Left ventricle myocardium superior (tissue), 1 donor: ENCODE data around the gene CPA2. TPM values are rescaled to one million over a fixed set of nuclear protein-coding genes. Genes with fewer than 3 reads are reported as not detected.
A peak's percentile ranks its signal among the peaks of the same experiment; 100 is the strongest.
"Not testable (repeated sequence)": the region's sequence is repeated elsewhere in the genome, so short reads cannot be mapped to it uniquely, and the experiment has no call there.

Experiments used
- ATAC-seq: fragments of 200-7000 bp; cut with Tn5 transposase; one replicate; pipeline ENCODE4 v1.9.1; 2020; ENCODE audit warnings: mild to moderate bottlenecking, moderate library complexity
- DNase-seq: peaks from one replicate; pipeline ENCODE4 v3.0.0-alpha.2; 2020
- intact Hi-C: fragments of 100-400 bp; cut with micrococcal nuclease; formaldehyde crosslinking; loops from one replicate; pipeline ENCODE4 v1.11.0; 2022
- long read RNA-seq: library from polyadenylated mRNA; unstranded; transcript quantifications from one replicate; pipeline ENCODE4 v2.0.0, GENCODE V29; 2021
- total RNA-seq: library from RNA; stranded (reverse); fragmentation: NEBNext Ultra II Directional; extraction: Animal tissue kit (Norgen Biotek cat#: 25700); gene quantifications from one replicate; pipeline ENCODE4 v1.2.1, GENCODE V29; 2021
- donor health status: DM: no; HTN: yes; CAD: no; lungs with severe emphysema.

Gene CPA2
- not detected for total RNA-seq
- long read RNA-seq, result 0 reads

GRCh38 chr7:130266258-130266960, at the start of gene CPA2:
CPA2 (plus strand) TSS chr7:130266863; CDS start chr7:130266882, 19 bp downstream.
- no peak for DNase-seq
- ATAC-seq, result no peak
- intact Hi-C loops, result no loop called here

GRCh38 chr7:130218806-130219620, 47.6 kb upstream of the CPA2 start:
- intact Hi-C loops, result no loop called here
- DNase-seq (no peak), ATAC-seq (no peak)

GRCh38 chr7:130219871-130220270, 46.8 kb upstream of the CPA2 start:
- intact Hi-C loops, result no loop called here
- ATAC-seq, result no peak

GRCh38 chr7:130221746-130222145, 44.9 kb upstream of the CPA2 start:
- intact Hi-C loops, result no loop called here
- ATAC-seq (no peak), DNase-seq (no peak)

More at GRCh38 chr7:130219871-130220270, 46.8 kb upstream of the CPA2 start:
- DNase-seq, result no peak

- intact Hi-C loops, result no loop called here
- ATAC-seq (no peak), DNase-seq (no peak)
These were observed 43.0 kb upstream of the CPA2 start for GRCh38 chr7:130223646-130224045.

GRCh38 chr7:130224210-130224609, 42.5 kb upstream of the CPA2 start:
- intact Hi-C loops, result no loop called here
- no peak for ATAC-seq
- DNase-seq, result no peak

GRCh38 chr7:130224923-130225322, 41.7 kb upstream of the CPA2 start:
- ATAC-seq, intact Hi-C loops: not testable (repeated sequence)

GRCh38 chr7:130226333-130226732, 40.3 kb upstream of the CPA2 start:
- ATAC-seq (no peak), DNase-seq (no peak)
- intact Hi-C loops, result no loop called here

More at GRCh38 chr7:130224923-130225322, 41.7 kb upstream of the CPA2 start:
- not testable (repeated sequence) for DNase-seq

- intact Hi-C loops, result no loop called here
- ATAC-seq (peak; percentile 26), DNase-seq (no peak)
These were observed 38.6 kb upstream of the CPA2 start for GRCh38 chr7:130227883-130228575.

- DNase-seq (no peak), ATAC-seq (no peak)
- intact Hi-C loops, result no loop called here
These were observed 37.7 kb upstream of the CPA2 start for GRCh38 chr7:130228840-130229502.

GRCh38 chr7:130229981-130230380, 36.7 kb upstream of the CPA2 start:
- intact Hi-C loops, ATAC-seq, DNase-seq: not testable (repeated sequence)

GRCh38 chr7:130231792-130232191, 34.9 kb upstream of the CPA2 start:
- intact Hi-C loops, result no loop called here
- DNase-seq, result no peak
- no peak for ATAC-seq

GRCh38 chr7:130232209-130232608, 34.5 kb upstream of the CPA2 start:
- intact Hi-C loops, result no loop called here
- no peak for ATAC-seq
- DNase-seq, result no peak

GRCh38 chr7:130234078-130234477, 32.6 kb upstream of the CPA2 start:
- no peak for DNase-seq
- no peak for ATAC-seq
- intact Hi-C loops, result no loop called here

- intact Hi-C loops, result not testable (repeated sequence)
These were observed 30.3 kb upstream of the CPA2 start for GRCh38 chr7:130236361-130236760.

GRCh38 chr7:130240240-130240639, 26.4 kb upstream of the CPA2 start:
- intact Hi-C loops, result no loop called here
- ATAC-seq (no peak), DNase-seq (no peak)

More at GRCh38 chr7:130236361-130236760, 30.3 kb upstream of the CPA2 start:
- not testable (repeated sequence) for DNase-seq, ATAC-seq

- intact Hi-C loops, result no loop called here
- DNase-seq, result peak; percentile 68
These were observed 24.3 kb upstream of the CPA2 start for GRCh38 chr7:130242198-130243014.

GRCh38 chr7:130243486-130243885, 23.2 kb upstream of the CPA2 start:
- ATAC-seq, intact Hi-C loops, DNase-seq: not testable (repeated sequence)

More at GRCh38 chr7:130242198-130243014, 24.3 kb upstream of the CPA2 start:
- ATAC-seq, result peak; percentile 70
